Fibroblast of lung (primary cell): Measurements from ENCODE around the gene RPS6KA2. TPM values are rescaled to one million over a fixed set of nuclear protein-coding genes. Genes with fewer than 3 reads are reported as not detected.

Experiments used
- DNase-seq, 2 donors: peaks; one replicate each; pipeline versions ENCODE4 v3.0.0 to v3.0.0-alpha.2; 2010; ENCODE audit warnings: low read depth in 2 of 2
- H2AFZ ChIP-seq: 2 replicates; pipeline ENCODE4 v1.5.1; 2012; ENCODE audit warnings: low read length, control low read depth, inconsistent platforms
- H3K27ac ChIP-seq: 2 replicates; pipeline ENCODE4 v1.5.1; 2011; ENCODE audit warnings: low read length, control low read depth; ENCODE audit not compliant: insufficient read depth
- H3K27me3 ChIP-seq: 2 replicates; pipeline ENCODE4 v1.5.1; 2011; ENCODE audit warnings: mild to moderate bottlenecking, low read length; ENCODE audit not compliant: control insufficient read depth, insufficient read depth
- H3K36me3 ChIP-seq: 2 replicates; pipeline ENCODE4 v1.5.1; 2011; ENCODE audit warnings: low read length; ENCODE audit not compliant: control insufficient read depth, insufficient read depth
- H3K4me1 ChIP-seq: 2 replicates; pipeline ENCODE4 v1.5.1; 2011; ENCODE audit warnings: low read length; ENCODE audit not compliant: control insufficient read depth, insufficient read depth; ENCODE audit errors: extremely low read depth
- H3K4me2 ChIP-seq: 2 replicates; pipeline ENCODE4 v1.5.1; 2011; ENCODE audit warnings: low read length, control low read depth; ENCODE audit not compliant: insufficient read depth; ENCODE audit errors: extremely low read depth
- H3K4me3 ChIP-seq, 4 experiments: fragments of 200-600 bp in 1 of 4; sonication (generic) in 1 of 4; replicated peaks in 1 of 4; 2 replicates each; pipeline ENCODE4 v1.5.1; 2011 to 2016; ENCODE audit warnings: low read length in 4 of 4, low read depth in 3 of 4, mild to moderate bottlenecking in 3 of 4, control low read depth in 2 of 4, inconsistent platforms in 1 of 4, mixed read lengths in 1 of 4; ENCODE audit not compliant: insufficient read depth in 1 of 4; ENCODE audit errors: control extremely low read depth in 1 of 4
- H3K79me2 ChIP-seq: 2 replicates; pipeline ENCODE4 v1.5.1; 2012; ENCODE audit warnings: mild to moderate bottlenecking, low read length, inconsistent platforms; ENCODE audit not compliant: control insufficient read depth, insufficient read depth
- H3K9ac ChIP-seq: 2 replicates; pipeline ENCODE4 v1.5.1; 2011; ENCODE audit warnings: mild to moderate bottlenecking, low read length, control low read depth; ENCODE audit not compliant: insufficient read depth
- H3K9me3 ChIP-seq: 2 replicates; pipeline ENCODE4 v1.5.1; 2012; ENCODE audit warnings: low read depth, low read length; ENCODE audit not compliant: control insufficient read depth, insufficient read depth
- H4K20me1 ChIP-seq: 2 replicates; pipeline ENCODE4 v1.5.1; 2011; ENCODE audit warnings: low read length; ENCODE audit not compliant: control insufficient read depth, insufficient read depth; ENCODE audit errors: extremely low read depth
- EZH2 ChIP-seq: IDR thresholded peaks from 2 replicates; pipeline ENCODE4 v1.5.1; 2012; ENCODE audit warnings: low read length, control low read depth, mild to moderate bottlenecking; ENCODE audit errors: missing control alignments
- polyA plus RNA-seq, 2 donors: library from polyadenylated mRNA; depleted of rRNA in 1 of 2; stranded (reverse) in 1 of 2; unstranded in 1 of 2; fragments of >200 nt; gene quantifications; 2 replicates each; pipeline ENCODE4 v1.2.1, GENCODE V29; 2011 to 2012; ENCODE audit warnings: missing spikeins in 1 of 2
- total RNA-seq: library from RNA; depleted of rRNA; stranded (reverse); fragments of >200 nt; gene quantifications from 2 replicates; pipeline ENCODE4 v1.2.1, GENCODE V29; 2014
- TF ChIP-seq, protein P1 (sequence below), 2 donors: IDR thresholded peaks in 1 of 2; conservative IDR thresholded peaks in 1 of 2; 1 replicate in 1 of 2; 2 replicates in 1 of 2; pipeline ENCODE4 v1.5.1; 2011 to 2012; ENCODE audit warnings: low read length in 2 of 2, control low read depth in 1 of 2, inconsistent platforms in 1 of 2, low read depth in 1 of 2, mild to moderate bottlenecking in 1 of 2

The RPS6KA2 gene
- total and polyA plus RNA-seq, 2 donors (not counting 1 experiment from before 2014, with no cell fraction given) = 66.8 to 116 TPM

DNA sequence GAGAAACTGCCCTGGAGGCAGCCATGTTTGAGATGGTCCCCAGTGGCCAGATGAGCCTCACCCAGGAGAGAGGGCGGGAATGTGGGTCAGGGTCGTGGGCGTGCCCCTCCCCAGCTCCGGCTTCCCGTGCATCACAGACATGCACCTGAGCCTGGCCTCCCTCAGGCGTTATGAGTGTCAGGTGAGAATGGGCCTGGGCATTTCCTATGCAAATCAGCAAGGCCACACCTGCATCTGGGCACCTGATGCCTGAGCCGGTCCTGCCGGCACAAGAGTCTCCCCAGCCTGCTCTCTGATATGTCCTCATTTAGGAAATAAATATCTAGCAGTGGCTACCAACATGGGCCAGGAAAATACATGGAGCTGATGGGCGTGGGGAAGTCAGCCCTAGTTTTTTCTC is 123.0 kb downstream of the RPS6KA2 start:
- Histone ChIP-seq H3K9ac (no peak overlapping the region), H3K27ac (no peak overlapping the region), H3K4me1 (no peaks in the 10 kb centered on the region), H3K4me2 (no peak overlapping the region), H3K36me3 (peaks cover 25% of the 10 kb centered on the region), H4K20me1 (no peaks in the 10 kb centered on the region), H3K4me3 (no peak overlapping the region), H3K9me3 (no peaks in the 10 kb centered on the region), H2AFZ (no peak overlapping the region), H3K27me3 (no peaks in the 10 kb centered on the region), H3K79me2 (no peaks in the 10 kb centered on the region)
- TF ChIP-seq EZH2 = no peak
- TF ChIP-seq, protein P1, sequence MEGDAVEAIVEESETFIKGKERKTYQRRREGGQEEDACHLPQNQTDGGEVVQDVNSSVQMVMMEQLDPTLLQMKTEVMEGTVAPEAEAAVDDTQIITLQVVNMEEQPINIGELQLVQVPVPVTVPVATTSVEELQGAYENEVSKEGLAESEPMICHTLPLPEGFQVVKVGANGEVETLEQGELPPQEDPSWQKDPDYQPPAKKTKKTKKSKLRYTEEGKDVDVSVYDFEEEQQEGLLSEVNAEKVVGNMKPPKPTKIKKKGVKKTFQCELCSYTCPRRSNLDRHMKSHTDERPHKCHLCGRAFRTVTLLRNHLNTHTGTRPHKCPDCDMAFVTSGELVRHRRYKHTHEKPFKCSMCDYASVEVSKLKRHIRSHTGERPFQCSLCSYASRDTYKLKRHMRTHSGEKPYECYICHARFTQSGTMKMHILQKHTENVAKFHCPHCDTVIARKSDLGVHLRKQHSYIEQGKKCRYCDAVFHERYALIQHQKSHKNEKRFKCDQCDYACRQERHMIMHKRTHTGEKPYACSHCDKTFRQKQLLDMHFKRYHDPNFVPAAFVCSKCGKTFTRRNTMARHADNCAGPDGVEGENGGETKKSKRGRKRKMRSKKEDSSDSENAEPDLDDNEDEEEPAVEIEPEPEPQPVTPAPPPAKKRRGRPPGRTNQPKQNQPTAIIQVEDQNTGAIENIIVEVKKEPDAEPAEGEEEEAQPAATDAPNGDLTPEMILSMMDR (conservative IDR thresholded peaks at IDR 0.05 in 1 of 2, IDR thresholded peaks at IDR 0.05 in 1 of 2; ENCODE audit: low read depth in 1 of 2, low read length in 2 of 2) = no peak
- no peak for DNase-seq

DNA sequence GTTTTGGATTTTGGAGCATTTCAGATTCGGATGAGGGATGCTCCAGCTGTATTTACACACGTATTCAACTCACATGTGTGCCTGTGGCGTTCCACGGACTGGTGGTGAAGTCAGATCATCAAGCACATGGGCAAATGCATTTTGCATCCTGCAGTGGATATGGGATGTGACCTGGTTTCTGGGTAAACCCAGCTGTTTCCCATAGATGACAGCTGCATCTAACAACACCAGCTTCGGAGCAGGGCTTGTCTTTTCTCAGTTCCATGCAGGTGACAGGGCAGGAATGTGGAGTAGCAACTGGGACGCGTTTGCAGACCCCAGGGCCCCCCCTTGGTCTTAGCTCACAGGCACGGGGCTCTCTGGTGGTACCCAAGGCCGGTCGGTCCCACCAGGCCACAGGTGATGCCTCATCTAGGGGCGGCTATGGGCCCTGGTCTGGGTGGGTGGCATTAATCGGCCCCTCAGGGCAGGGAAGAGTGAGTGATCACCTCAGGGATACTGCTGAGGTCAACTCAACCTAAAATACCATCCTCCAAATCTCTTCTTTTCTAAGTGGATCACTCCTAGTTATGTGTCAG is 123.8 kb downstream of the RPS6KA2 start:
- Histone ChIP-seq H3K79me2 (no peaks in the 10 kb centered on the region), H3K36me3 (peaks cover 25% of the 10 kb centered on the region), H3K4me1 (no peaks in the 10 kb centered on the region), H2AFZ (no peak overlapping the region), H3K27ac (no peak overlapping the region), H3K4me3 (no peak overlapping the region), H3K4me2 (no peak overlapping the region), H3K9ac (no peak overlapping the region), H4K20me1 (no peaks in the 10 kb centered on the region), H3K9me3 (no peaks in the 10 kb centered on the region), H3K27me3 (no peaks in the 10 kb centered on the region)
- TF ChIP-seq, protein P1 (conservative IDR thresholded peaks at IDR 0.05 in 1 of 2, IDR thresholded peaks at IDR 0.05 in 1 of 2; ENCODE audit: low read depth in 1 of 2, low read length in 2 of 2) = no peak
- no peak for TF ChIP-seq EZH2
- DNase-seq = no peak

DNA sequence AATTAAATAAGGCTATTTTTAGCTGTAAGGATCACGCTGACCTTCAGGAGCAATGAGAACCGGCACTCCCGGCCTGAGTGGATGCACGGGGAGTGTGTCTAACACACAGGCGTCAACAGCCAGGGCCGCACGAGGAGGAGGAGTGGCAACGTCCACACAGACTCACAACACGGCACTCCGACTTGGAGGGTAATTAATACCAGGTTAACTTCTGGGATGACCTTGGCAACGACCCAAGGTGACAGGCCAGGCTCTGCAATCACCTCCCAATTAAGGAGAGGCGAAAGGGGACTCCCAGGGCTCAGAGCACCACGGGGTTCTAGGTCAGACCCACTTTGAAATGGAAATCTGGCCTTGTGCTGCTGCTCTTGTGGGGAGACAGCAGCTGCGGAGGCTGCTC is 124.6 kb downstream of the RPS6KA2 start:
- Histone ChIP-seq H3K36me3 (peaks cover 22% of the 10 kb centered on the region), H3K4me2 (no peak overlapping the region), H4K20me1 (no peaks in the 10 kb centered on the region), H3K9ac (no peak overlapping the region), H3K4me3 (no peak overlapping the region), H3K27me3 (no peaks in the 10 kb centered on the region), H3K79me2 (no peaks in the 10 kb centered on the region), H3K4me1 (no peaks in the 10 kb centered on the region), H3K9me3 (no peaks in the 10 kb centered on the region), H3K27ac (no peak overlapping the region), H2AFZ (no peak overlapping the region)
- DNase-seq = no peak
- no peak for TF ChIP-seq EZH2
- TF ChIP-seq, protein P1 (conservative IDR thresholded peaks at IDR 0.05 in 1 of 2, IDR thresholded peaks at IDR 0.05 in 1 of 2; ENCODE audit: low read depth in 1 of 2, low read length in 2 of 2) = no peak
